NCI-H1105 (cell line): ENCODE results near the gene FCSK.
A peak's percentile ranks its signal among the peaks of the same experiment; 100 is the strongest.
"Not testable (repeated sequence)": the region's sequence is repeated elsewhere in the genome, so short reads cannot be mapped to it uniquely, and the experiment has no call there.

Experiments used
- DNase-seq: peaks from one replicate; lab custom pipeline; 2025; lab: John Stamatoyannopoulos, UW

Gene FCSK

GRCh38 chr16:70454222-70455034, at the start of gene FCSK:
TSS of gene FCSK (plus strand) at chr16:70454595. CDS start at chr16:70463191, 8,596 bp downstream.
- peak; percentile 32 for DNase-seq

- not testable (repeated sequence) for DNase-seq
Measured at GRCh38 chr16:70406104-70406503, 48.3 kb upstream of the FCSK start.

GRCh38 chr16:70407811-70408274, 46.6 kb upstream of the FCSK start:
- no peak for DNase-seq

GRCh38 chr16:70410734-70411133, 43.7 kb upstream of the FCSK start:
- no peak for DNase-seq

- DNase-seq, result no peak
Measured at GRCh38 chr16:70412385-70412784, 42.0 kb upstream of the FCSK start.

- DNase-seq, result not testable (repeated sequence)
Measured at GRCh38 chr16:70413572-70413971, 40.8 kb upstream of the FCSK start.

GRCh38 chr16:70416748-70417616, 37.4 kb upstream of the FCSK start:
- no peak for DNase-seq

GRCh38 chr16:70417661-70418060, 36.7 kb upstream of the FCSK start:
- DNase-seq, result no peak

- DNase-seq, result no peak
Measured at GRCh38 chr16:70418274-70418992, 36.0 kb upstream of the FCSK start.

GRCh38 chr16:70418993-70419318, 35.4 kb upstream of the FCSK start:
- DNase-seq, result no peak

GRCh38 chr16:70419384-70420327, 34.7 kb upstream of the FCSK start:
- DNase-seq, result no peak

GRCh38 chr16:70421014-70421413, 33.4 kb upstream of the FCSK start:
- no peak for DNase-seq

- DNase-seq, result no peak
Measured at GRCh38 chr16:70421473-70422311, 32.7 kb upstream of the FCSK start.

GRCh38 chr16:70422543-70422942, 31.9 kb upstream of the FCSK start:
- no peak for DNase-seq

- no peak for DNase-seq
Measured at GRCh38 chr16:70427786-70428177, 26.6 kb upstream of the FCSK start.

GRCh38 chr16:70428178-70428998, 26.0 kb upstream of the FCSK start:
- no peak for DNase-seq

GRCh38 chr16:70429888-70430666, 24.3 kb upstream of the FCSK start:
- no peak for DNase-seq

GRCh38 chr16:70430667-70431536, 23.5 kb upstream of the FCSK start:
- no peak for DNase-seq
